CMK (cell line): ENCODE data around the gene UNKL.

Experiments
- DNase-seq: peaks from one replicate; pipeline ENCODE4 v3.0.0-alpha.2; 2010; ENCODE audit warnings: low read depth

UNKL gene

DNA sequence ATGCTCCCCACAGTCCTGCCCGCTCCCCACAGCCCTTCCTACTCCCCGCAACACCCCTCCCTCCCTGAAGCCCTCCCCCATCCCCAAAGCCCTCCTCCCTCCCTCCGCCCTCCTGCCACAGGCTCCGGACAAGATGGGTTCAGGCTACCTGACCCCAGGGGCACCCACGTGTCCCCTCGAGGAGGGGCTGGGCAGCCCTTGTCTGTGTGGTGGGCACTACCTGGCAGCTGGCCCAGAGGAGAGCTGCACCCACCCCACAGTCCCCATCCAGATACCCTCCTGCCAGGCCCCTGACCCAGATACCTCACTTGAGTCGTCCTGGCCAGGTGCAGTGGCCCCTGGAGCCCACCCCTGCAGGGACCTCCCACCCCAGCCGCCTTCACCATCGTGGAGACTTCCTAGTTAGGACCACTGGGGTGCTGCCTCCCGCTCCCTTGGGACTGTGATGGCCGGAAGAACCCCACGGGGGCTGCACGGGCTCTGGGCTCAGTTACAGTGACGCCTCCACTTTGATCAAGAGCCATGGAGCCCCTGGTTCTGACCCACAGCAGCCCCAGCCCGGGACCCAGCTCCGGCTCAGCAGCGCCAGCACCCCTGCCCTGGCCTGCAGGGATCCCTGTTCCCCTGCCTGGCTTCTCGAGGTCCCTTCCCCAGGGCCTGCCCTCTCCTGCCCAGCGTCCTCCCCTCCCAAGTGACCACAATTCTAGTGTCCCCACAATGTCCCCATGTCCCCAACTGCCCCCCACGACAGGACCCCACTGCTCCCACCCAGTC is 17.2 kb upstream of the UNKL start:
- no peak for DNase-seq

DNA sequence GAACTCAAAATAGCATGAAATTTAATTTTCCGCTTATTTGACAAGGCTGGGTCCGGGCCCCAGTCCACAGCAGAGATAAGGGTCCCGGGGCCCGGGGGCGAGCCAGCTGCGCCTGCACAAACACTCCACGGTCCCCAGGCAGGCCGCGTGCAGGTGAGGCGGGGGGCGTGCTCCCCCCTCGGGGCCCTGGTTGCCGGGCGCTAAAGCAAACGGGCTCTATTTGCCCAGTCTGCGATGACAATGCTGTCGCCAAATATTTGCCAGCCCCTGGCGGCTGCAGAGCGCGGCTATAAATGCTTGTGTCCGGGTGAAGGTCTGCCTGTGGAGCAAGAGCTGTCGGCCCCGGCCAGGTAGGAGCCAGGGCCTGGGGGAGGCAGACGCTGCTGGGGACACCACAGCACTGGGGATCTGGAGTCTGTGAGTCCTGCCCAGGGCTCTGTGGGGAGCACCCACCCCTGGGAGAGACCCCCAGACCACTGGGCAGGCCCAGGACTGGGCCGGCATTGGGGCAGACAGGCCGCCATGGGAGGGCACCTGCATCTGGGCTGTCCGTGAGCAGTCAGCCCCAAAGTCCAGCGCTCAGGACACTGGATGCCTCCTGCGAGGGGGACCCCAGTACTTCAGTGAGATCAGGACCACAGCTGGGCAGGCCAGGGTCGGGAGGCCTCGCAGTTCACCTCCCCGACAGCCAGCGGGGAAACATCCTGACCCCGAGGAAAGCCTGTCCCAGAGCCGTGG is 16.4 kb upstream of the UNKL start, which contains the start of gene PERCC1:
TSS of gene PERCC1 (plus strand) at position 320 of the 738 bp plus-strand sequence. CDS start 1,516 bp downstream, outside the sequence.
- no peak for DNase-seq

DNA sequence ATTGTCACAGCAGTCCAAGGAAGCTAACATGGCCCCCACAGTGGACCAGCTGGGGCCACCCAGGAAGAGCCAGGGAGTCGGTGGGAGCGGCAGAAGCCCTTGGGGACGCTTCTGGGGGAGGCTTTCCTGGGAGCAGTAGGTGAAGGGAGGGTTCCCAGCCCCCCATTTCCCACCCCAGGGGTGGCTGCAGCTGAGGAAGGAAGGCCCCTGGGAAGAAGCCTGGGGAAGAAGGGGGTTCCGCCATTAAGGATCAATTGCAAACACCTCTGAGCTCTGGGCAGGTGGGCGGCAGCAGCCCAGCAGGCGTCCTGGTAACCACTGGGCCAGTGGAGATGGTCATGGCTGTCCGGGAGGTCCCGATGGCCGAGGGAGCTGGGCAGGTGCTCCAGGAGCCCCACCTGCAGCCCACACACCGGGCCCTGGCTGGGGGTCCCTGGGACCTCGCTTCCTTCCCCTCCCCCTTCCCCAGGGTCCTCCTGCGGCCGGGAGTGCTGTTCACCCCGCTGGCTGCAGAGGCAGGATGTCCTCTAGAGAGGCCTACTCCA is 15.8 kb upstream of the UNKL start:
- DNase-seq = no peak

DNA sequence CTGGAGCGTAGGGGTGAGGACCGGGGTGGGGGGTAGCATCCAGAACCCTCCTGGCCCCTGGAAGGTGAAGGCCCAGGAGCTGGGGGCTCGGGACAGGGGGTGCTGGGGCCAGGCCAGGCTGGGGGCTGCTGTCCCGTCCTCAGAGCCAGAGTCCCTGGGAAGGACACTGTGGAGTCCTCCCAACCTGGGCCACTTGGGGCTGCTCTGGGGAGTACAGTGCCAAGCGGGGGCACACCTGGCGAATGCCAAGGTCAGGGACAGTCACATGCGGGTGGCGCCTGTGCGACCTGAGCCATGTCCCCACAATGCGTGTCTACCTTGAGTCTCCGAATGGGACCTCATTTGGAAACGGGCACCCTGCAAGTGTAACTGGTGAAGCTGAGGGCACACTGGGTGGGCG is 15.1 kb upstream of the UNKL start:
- no peak for DNase-seq

DNA sequence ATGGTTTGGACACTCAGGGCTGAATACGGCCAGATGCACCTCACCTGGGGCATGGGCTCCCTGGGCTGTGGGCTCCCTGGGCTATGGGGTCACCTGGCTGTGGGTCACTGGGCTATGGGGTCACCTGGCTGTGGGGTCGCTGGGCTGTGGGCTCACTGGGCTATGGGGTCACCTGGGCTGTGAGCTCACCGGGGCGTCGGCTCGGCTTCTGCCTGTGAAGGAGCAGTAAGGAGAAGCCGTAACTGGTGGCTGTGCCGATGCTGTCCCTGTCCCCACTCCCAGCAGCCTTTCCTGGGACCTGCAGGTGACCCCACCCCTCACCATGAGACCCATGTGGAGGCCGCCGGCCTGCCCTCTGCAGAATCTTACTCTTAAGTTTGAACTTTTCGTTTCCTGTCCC is 14.5 kb upstream of the UNKL start:
- no peak for DNase-seq

DNA sequence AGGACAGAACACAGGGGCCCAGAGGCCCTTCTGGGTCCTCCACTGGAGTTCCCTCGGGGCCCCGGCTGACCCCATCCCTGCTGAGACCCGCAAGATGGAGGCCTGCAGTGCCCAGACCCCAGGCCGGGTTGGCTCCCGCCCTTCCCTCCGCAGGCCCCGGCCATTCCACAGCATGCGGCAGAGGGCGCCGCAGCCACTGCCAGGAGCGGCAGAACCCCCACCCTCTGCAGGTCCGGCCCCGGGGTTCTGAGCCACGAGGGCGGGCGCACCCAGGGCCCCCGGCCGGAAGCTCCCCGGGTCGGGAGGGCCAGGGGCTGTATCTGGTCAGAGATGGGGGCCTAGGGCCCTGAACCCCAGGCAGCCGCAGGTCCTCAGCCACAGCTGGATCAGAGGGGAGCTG is 14.0 kb upstream of the UNKL start:
- DNase-seq = peak; percentile 22

DNA sequence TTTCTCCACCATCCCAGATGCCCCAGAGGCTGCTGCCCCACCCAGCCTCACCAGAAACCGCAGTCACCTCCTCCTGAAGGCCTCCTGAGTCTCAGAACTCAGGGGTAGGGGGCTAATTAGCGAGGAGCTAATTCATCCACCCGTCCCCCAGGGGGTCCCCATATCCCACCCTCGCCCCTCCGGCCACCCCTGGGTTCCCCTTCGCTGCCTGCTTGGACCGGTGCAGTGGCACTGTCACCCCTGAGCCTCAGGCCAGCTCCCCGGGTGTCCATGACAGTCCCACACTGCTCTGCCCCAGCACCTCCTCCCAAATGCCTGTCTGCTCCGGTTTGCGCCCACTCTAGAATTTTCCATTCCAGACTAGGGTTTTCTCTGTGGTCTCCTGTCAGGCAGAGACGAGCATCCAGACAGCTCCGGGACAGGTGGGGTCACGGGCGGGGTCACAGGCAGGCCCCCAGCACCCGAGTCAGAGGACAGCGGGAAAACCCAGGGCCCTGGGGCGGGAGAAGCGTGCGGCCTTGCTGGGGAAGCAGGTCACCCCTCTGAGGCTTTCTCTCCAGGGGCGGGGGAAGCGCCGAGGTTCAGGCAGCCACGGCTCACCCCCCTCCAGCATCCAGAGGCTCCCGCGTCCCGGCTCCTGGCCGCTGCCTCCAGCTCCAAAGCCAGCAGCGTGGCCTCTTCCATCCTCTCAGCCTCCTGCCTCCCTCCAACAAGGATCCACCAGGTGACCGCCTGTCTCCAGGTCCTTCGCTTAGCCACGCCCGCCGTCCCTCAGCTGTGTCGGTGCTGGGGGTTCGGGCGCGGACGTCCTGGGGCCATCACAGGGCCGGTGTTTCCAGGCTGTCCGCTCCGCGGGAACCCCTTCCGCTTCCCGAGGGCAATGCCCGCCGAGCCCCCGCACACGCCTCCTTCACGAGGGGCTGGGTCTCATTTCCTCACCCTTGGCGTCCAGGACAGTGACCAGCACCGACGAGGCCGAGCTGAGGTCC is 13.3 kb upstream of the UNKL start:
- DNase-seq = no peak

DNA sequence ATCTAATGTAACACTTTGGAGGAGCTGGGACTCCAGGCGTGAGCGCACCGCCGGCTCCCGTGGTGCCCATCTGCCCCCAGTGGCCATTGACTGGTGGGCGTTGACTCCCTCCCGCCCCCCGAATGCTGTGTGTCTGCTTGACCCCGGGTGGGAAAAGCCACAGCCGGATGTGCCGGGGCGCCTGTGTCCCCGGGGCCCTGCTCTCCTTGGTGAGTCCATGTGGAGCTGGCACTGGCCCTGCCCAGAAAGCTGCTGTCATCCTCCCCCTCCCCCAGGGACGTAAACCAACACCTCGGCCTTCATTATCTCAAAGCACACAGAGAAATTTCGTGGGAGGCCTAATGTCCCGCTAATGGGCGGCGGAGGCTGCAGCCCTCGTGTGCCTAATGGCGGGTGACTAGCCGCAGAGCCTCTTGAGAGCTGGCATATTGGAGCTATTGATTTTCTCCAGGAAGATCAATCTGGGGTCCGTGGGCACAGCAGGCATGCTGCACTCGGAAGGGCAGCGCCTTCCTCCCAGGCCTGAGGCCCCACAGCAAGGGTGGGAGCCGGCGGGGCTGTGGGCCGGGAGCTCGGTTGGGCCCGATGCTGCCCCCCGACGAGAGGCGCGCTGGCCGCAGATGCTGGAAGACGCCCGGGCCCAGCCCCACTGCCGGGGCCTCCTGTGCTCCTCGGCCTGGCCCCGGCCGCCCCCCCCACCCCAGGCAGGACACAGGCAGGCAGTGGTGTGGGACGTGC is 12.4 kb upstream of the UNKL start:
- DNase-seq = no peak

DNA sequence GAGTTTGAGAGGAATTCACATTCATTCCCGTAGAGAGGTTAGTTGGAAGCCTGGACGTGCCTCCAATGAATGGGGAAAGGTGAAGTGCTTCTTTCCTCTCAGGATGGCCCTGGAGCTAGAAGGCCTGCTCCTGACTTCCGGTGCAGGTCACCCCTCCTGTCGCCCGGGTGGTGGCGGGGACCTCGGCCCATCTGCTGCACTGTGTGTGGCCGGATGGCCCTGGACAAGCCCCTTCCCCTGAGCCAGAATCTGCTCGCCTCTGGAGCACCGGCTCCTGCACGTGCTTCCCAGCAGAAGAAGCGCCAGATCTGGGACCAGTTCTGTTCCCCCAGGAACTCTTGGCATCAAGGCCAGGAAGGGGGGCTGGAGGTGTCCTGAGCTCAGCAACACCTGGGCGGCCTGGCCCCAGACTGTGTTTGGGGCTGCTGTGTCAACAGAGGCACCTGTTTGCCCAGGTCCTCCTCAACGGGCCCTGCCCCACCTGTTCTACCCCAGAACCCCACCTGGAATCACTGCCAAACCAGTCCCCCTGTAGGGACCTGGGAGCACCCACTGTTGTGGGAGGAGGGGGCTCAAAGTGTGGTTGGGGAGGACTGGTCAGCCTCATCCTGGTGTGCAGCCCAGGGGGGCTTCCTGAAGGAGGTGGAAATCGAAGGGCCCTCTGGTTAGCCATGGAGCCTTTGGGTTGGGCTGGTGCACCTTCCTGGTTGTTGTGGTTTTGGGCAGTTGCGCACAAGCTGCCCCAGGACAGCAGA is 11.3 kb upstream of the UNKL start:
- no peak for DNase-seq

DNA sequence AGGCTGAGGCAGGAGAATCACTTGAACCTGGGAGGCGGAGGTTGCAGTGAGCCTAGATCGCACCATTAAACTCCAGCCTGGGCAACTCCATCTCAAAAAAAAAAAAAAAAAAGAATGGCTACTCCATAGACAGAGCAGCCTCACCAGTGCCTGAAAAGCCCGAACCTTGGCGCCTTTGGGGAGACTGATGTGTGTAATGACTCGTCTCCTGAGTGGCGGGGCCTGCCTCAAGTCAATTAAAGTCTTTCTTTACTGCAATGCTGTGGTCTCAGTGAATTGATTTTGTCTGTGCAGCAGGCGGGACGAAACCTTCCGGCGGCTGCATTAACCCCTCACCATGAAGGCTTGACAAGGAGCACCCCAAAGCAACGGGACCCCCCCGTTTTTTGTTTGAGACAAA is 9.5 kb upstream of the UNKL start:
- no peak for DNase-seq

DNA sequence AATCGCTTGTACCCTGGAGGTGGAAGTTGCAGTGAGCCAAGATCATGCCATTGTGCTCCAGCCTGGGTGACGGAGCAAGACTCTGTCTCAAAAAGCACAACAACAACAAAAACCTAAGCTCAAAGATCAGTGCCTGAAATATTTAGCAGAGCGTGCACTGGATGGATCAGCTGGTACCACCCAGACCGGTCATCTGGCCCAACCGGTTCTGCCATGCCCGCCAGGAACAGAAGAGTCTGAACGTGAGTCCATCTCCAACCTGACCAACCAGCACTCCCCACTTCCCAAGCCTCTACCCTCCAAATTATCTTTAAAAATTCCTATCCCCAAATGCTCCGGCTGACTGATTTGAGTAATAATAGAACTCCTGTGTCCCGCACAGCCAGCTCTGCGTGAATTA is 7.6 kb upstream of the UNKL start:
- DNase-seq = no peak

DNA sequence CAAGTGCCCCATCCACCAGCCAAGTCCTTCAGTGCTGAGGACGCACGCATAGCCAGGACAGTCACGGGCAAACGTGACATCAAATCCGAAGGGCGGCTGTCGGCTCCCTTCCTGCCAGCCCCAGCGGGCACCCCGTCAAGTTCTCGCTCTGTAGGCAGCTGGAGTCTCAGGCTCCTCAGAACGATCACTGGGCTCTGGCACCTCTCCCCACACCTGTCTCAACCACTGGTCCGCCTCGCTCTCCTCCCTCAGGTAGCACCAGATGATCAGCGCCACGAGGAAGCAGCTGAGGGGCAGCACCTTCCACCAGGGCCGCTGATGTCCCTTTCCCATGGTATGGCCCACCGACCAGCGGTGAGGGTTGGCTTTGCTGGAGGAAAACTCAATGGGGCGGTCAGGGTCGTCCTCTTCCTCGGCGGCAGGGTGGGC is 5.6 kb upstream of the UNKL start:
- DNase-seq = no peak

DNA sequence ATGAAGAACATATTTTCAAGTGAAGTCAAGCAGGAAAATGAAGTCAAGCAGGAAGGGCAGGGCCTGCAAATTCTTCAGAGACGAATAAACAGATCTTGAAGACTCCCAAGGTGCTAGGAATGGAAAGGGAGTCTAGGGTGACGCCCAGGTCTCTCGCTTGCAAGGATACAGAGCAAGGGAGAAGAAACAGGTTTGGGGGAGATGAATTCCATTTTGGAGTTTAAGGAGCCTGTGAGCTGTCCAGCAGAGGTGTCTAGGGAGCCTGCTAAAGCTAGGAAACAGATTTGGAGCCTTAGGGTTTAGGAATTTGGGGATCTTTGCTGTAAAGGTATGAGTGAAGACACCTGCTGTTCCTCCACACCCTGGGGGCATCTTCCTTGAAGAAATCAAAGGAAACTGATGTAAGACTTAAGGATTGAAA is 2.0 kb upstream of the UNKL start:
- no peak for DNase-seq

DNA sequence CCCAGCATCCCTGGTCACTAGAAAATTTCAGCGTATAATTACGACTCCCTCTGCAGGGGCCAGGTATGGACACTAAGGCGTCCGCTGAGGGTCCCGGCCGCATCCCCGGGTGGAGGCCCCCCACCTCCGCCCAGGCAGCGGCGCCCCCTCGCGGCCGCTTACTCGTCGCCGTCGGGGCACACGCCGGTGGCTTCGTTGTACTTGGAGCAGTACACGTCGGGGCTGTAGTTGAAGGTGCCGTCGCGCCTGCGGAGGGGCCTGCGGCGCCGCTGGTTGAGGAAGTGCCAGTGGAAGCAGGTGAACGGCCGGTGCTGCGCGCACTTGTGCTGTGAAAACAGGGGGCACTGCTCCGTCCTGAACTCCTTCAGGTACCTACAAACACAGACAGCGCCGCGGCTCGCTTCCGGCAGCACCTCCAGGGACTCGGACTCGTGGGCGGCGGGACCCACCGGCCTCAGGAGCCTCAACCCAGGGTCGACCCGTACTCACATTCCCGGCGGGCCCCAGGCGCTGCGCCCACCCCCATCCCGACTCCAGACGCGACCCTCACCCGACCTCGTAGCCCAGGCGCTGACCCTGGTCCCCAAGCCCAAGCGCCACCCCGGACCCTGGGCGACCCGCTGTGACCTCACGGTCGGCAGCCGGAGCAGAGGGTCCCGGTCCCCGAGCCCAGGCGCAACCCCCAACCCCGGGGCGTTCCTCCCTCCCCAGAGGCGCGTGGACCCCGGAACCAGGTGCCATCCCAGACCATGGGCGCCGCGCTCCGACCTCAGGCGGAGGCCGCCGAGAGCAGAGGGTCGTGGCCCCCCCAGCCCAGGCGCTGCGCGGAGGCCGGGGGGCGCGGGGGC is 596 bp downstream of the UNKL start:
- DNase-seq = peak; percentile 55

DNA sequence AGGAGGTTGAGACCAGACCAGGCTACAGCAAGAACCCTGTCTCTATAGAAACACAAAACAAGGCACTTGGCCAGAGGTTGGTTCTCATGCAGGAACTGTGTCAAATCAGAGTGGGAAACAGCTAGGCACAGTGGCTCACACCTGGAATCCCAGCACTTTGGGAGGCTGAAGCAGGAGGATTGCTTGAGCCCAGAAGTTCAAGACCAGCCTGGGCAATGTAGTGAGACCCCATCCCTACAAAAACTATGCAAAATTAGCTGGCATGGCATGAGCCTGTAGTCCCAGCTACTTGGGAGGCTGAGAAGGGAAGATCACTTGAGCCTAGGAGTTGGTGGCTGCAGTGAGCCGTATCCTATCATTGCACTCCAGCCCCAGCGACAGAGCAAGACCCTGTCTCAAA is 1.7 kb downstream of the UNKL start:
- DNase-seq = no peak

DNA sequence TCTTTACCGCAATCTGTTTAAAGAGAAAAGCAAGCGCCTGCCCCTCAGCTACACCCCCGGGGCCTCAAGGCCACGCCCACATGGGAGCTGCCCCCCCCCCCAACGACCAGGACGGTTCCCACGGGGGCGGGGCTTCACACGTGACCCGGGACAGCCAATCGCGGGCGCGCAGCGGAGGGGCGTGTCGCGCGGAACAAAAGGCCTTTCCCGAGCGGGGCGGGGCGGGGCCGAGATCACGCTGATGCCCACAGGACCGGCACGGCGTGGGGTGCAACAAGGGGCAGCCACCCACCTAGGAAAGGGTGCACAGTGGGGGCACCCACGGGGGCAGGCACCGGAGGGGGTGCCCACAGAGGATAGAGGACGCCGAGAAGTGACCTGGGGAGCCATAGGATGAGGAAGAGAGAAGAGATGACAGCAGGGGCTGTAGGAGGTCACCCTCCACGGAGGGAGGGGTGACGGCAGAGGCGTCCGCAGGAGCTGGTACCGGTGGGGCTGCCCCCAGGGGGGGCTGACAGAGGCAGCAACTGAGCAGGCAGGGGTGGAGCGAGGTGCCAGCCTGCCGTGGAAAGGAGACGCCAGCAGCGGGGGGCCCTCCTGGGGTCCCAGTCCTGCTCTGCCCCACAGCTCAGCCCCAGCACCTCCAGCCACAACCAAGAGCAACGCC is 6.2 kb downstream of the UNKL start:
- peak; percentile 41 for DNase-seq

DNA sequence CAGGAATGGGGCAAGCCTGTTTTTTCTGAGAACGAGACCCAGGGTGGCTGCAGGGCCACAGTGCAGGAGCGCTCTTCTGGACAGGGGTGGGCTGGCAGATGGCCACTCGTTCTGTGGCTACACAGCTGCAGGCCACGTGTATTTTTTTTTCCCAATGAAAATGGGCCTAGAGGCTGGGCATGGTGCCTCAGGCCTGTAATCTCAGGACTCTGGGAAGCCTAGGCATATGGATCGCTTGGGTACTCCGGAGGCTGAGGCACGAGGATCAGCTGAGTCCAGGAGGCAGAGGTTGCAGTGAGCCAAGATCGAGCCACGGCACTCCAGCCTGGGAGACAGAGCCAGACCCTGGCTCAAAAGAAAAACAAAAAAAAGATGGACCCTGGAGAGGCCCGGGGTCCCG is 6.8 kb downstream of the UNKL start:
- DNase-seq = no peak

DNA sequence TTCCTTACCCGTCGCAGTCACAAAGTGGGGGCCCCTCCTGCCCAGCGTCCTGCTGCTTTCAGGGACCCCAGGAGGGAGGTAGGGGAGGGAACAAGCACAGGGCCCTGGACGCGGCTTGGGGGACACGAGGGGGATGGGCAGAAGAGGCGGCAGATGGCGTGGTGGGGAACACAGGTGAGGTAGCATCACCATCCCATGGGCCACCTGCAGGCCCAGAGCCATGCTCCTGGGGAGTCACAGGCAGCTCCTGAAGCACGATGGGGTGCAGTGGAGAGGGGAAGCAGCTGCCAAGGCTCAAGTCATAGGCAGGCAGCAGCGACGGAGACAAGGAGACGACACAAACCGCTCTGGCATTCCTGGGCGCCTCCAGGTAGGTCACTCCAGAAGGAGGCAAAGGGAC is 10.8 kb downstream of the UNKL start:
- DNase-seq = no peak

DNA sequence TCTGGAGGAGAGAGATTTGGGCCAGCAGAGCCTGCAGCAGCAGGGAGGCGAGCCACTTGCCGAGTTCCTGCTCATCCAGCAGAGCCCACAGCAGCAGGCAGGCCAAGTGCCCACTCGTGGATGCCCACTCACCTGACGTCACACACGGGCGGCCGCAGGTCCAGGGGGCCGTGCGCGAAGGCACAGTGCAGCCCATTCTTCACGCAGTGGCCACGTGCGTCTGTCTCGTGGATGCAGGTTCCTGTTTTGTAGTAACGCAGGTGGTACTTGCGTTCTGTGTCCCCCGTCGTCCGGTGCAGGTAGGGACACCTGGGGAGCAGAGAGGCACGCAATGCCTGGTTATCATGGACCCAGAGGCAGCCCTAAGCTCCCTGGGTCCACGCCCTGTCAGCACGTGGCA is 11.5 kb downstream of the UNKL start:
- no peak for DNase-seq
